ENCODE measurements around the gene ZMYND10.

ZMYND10 gene

DNA sequence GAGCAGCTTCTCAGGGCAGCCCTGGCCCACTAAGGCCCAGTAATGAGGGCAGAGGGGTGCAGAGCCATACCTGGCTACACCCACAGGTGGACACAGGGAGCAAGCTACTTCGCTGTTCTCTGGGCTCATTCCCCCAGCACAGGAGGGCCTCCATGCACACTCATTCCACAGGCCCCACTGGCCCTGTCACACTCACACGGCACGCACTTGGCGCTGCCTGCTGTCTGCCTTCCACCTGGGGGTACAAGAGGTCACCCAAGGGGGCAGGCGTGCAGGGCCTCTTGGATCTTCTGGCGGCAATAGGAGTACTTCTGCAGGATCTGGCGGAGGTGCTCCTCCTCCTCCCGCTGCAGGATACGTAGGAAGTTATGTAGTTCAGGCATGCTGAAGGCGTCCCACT is 15.2 kb downstream of the ZMYND10 start:
- Histone ChIP-seq H3K27ac (ENCODE audit: low read depth, low read length) (no peak overlapping the region), H3K9me3 (ENCODE audit: low read length) (no peaks in the 10 kb centered on the region), H3K4me1 (ENCODE audit: insufficient read depth, low read length) (peaks cover 29% of the 10 kb centered on the region), H3K9ac (ENCODE audit: low read length) (no peak overlapping the region), H3K4me3 (ENCODE audit: low read depth in 1 of 2, low read length in 2 of 2) (no peak overlapping the region), H3K36me3 (ENCODE audit: insufficient read depth, low read length) (peaks cover 47% of the 10 kb centered on the region), H3K27me3 (ENCODE audit: control insufficient read depth in 1 of 2, insufficient read depth in 2 of 2, low read length in 2 of 2) (no peaks in the 10 kb centered on the region)

DNA sequence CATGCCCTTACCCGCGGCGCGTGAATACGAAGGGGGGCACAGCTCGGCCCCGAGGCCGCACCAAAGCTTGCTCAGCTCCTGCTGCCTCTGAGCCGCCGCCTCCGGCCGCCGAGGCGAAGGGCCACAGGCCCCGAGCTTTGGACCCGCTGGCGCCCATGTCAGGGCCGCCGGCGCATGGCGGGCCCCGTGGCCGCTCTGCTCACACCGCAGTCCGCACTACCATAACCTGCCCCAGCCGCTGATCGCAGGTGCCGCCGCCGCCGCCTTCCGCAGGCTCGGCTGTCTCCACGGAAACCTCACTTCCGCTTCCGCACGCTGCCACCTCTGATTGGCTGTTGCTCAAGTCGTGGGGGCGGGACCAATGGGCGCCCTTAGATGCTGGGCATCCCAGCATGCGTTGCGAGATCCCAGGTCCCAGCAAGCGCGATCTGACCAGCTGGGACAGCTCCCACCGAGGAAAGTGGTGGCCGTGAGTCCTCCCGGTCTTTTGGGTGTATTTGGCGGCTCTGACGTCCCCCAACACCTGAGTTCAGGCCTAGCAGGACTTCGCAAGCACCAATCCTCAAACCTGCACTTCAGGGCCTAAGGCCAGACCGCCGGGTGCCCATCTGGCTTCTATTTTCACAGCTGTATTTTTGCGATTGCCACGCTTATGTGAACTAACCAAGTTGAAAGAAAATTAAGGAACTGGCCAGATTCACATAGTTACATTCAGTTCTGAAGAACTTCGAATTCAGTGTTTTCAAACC is 17.4 kb downstream of the ZMYND10 start, which contains the start of gene TUSC2:
TSS of gene TUSC2 (minus strand) at position 281 of the 749 bp plus-strand sequence. CDS start at position 157, 124 bp downstream.
- H3K4me1 ChIP-seq (ENCODE audit: insufficient read depth, low read length), result peaks cover 25% of the 10 kb centered on the region
- no peaks in the 10 kb centered on the region for H3K9me3 ChIP-seq (ENCODE audit: low read length)
- H3K36me3 ChIP-seq (ENCODE audit: insufficient read depth, low read length), result peaks cover 44% of the 10 kb centered on the region
- H3K27ac ChIP-seq (ENCODE audit: low read depth, low read length), result peak within 1 kb of the TSS; percentile 83
- peak within 1 kb of the TSS; percentile 78 for H3K9ac ChIP-seq (ENCODE audit: low read length)
- H3K27me3 ChIP-seq (ENCODE audit: control insufficient read depth in 1 of 2, insufficient read depth in 2 of 2, low read length in 2 of 2), result no peaks in the 10 kb centered on the region
- H3K4me3 ChIP-seq (ENCODE audit: low read depth in 1 of 2, low read length in 2 of 2), result peak within 1 kb of the TSS; percentile 86 to 91

DNA sequence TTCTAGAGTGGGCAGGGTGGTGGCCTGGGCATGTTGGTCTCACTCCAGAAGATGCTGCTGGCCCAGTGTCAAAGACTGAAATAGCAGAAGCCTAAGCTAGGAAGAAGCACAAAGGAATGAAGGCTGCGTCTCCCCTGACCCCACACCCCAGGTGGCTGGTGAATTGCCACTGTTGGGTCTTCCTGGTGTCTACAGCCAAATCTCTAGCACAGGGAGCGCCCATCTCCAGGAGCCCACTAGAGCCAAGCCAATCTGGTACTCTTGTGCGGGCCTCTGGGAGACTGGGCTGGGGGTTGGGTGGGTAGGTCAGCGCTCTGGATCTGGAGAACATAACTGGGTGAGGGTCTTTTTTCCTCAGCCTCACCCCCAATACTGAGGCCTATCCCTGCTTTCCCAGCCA is 18.4 kb downstream of the ZMYND10 start:
- no peaks in the 10 kb centered on the region for H3K27me3 ChIP-seq (ENCODE audit: control insufficient read depth in 1 of 2, insufficient read depth in 2 of 2, low read length in 2 of 2)
- H3K4me1 ChIP-seq (ENCODE audit: insufficient read depth, low read length), result peaks cover 31% of the 10 kb centered on the region
- H3K4me3 ChIP-seq (ENCODE audit: low read depth in 1 of 2, low read length in 2 of 2), result peak overlapping the region; percentile 86 to 91
- H3K36me3 ChIP-seq (ENCODE audit: insufficient read depth, low read length), result peaks cover 39% of the 10 kb centered on the region
- H3K27ac ChIP-seq (ENCODE audit: low read depth, low read length), result no peak overlapping the region
- no peaks in the 10 kb centered on the region for H3K9me3 ChIP-seq (ENCODE audit: low read length)
- H3K9ac ChIP-seq (ENCODE audit: low read length), result peak overlapping the region; percentile 78

DNA sequence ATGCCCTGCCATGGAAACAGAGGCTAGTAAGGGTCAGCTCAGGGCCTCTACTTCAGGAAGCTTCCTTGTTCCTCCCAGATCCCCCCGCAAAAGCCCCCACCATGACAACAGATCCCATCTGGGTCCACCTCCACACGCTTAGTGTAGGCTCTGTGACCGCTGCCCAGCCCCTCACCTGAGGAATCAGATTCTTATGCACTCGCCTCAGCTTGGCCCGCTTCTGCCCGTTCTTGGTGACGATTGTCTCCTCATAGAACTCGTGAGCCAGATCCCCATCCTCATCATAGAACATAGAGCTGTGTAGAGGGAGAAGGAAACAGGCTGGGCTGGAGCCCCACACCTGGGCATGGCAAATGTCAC is 19.4 kb downstream of the ZMYND10 start:
- Histone ChIP-seq H3K4me3 (ENCODE audit: low read depth in 1 of 2, low read length in 2 of 2) (no peak overlapping the region), H3K4me1 (ENCODE audit: insufficient read depth, low read length) (peaks cover 34% of the 10 kb centered on the region)

DNA sequence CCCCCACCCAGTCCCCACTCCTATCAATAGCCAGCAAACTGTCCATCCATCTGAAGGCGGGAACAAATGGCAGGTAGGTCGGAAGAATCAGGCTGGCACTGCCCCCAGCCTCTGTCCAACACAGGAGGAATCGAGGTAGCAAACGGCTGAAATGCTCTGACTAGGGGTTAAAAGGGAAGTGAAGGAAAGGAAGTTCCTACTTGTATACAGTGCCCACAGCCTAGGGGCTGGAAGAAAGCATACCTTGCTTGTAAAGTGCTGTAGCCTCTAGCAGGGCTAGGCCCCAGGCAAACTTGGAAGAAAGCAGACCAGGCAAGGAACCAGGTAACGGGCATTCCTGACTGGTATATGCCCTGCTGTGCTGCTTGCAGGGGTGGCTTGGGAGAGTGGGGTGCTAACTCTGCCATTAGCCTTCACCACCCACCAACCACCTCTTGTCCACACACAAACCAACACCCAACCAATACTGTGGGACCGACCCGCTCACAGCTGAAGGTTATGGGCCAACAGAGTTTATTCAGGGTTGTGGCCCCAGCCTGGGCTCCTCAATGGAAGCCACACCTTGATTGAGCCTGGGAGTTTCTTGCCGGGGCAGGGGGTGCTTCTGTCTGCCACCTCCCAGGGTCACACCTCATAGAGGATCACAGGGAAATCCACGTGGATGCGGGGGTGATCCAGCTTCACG is 19.9 kb downstream of the ZMYND10 start:
- Histone ChIP-seq H3K36me3 (ENCODE audit: insufficient read depth, low read length) (peaks cover 24% of the 10 kb centered on the region), H3K27me3 (ENCODE audit: control insufficient read depth in 1 of 2, insufficient read depth in 2 of 2, low read length in 2 of 2) (no peaks in the 10 kb centered on the region), H3K9ac (ENCODE audit: low read length) (no peak overlapping the region), H3K27ac (ENCODE audit: low read depth, low read length) (no peak overlapping the region), H3K9me3 (ENCODE audit: low read length) (no peaks in the 10 kb centered on the region), H3K4me3 (ENCODE audit: low read depth in 1 of 2, low read length in 2 of 2) (no peak overlapping the region), H3K4me1 (ENCODE audit: insufficient read depth, low read length) (peaks cover 34% of the 10 kb centered on the region)

More for the DNA sequence above, 19.4 kb downstream of the ZMYND10 start:
- no peaks in the 10 kb centered on the region for H3K27me3 ChIP-seq (ENCODE audit: control insufficient read depth in 1 of 2, insufficient read depth in 2 of 2, low read length in 2 of 2)
- peaks cover 30% of the 10 kb centered on the region for H3K36me3 ChIP-seq (ENCODE audit: insufficient read depth, low read length)
- no peaks in the 10 kb centered on the region for H3K9me3 ChIP-seq (ENCODE audit: low read length)
- H3K9ac ChIP-seq (ENCODE audit: low read length), result no peak overlapping the region
- H3K27ac ChIP-seq (ENCODE audit: low read depth, low read length), result no peak overlapping the region

DNA sequence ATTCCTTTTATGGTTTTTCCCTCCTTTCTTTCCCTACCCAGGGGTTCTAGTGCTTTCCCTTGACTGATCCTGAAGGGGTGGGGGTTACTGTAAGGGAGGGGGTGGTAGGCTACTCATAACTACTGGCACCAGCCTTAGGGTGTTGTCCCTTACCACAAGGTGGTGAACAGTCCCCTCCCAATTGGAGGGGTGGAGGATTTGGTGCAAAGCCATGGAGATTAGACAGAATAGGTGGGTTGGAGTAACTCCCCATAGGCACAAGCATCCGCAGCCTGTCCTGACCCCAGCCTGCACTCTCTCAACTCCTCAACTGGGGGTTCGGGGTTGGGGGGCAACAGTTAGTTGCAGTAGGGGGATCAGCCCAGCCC is 20.4 kb downstream of the ZMYND10 start:
- H3K36me3 ChIP-seq (ENCODE audit: insufficient read depth, low read length), result peaks cover 19% of the 10 kb centered on the region
- no peak overlapping the region for H3K9ac ChIP-seq (ENCODE audit: low read length)
- peaks cover 39% of the 10 kb centered on the region for H3K4me1 ChIP-seq (ENCODE audit: insufficient read depth, low read length)
- no peaks in the 10 kb centered on the region for H3K27me3 ChIP-seq (ENCODE audit: control insufficient read depth in 1 of 2, insufficient read depth in 2 of 2, low read length in 2 of 2)
- H3K4me3 ChIP-seq (ENCODE audit: low read depth in 1 of 2, low read length in 2 of 2), result no peak overlapping the region
- H3K9me3 ChIP-seq (ENCODE audit: low read length), result no peaks in the 10 kb centered on the region
- H3K27ac ChIP-seq (ENCODE audit: low read depth, low read length), result no peak overlapping the region

DNA sequence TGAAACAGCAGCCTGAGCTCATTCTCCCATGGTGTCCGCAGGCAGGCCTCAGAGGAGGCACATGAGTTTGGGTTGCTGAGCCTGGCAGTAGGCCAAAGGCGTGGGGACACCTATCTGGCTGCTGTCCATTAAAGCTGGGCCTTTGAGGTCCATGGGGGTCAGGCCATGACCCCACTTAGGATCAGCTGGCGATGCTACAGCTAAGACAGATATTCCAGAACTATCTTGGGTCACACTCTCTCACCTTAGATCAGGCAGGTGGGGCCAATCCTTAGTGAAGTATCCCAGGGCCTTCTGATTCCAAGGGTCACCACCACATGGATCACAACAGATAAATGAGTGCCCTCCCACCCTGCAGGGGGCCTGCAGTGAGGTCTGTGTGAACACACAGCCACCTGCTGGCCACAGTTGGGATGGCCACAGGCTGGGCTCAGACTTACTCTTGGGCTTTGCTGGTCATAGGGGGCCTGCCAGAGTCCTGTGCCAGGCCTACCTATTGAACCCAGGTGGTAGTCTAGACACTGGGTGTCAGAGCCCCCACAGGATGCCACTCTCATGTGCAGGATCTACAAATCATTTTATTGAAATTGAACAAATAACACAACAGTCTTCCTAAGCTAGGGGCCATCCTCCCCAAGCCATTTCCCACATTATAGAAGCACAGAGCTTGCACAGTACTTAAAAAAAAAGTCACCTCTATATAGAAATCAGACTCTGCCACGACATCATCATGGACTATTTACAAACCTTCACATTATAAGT is 21.0 kb downstream of the ZMYND10 start:
- peaks cover 15% of the 10 kb centered on the region for H3K36me3 ChIP-seq (ENCODE audit: insufficient read depth, low read length)
- H3K27ac ChIP-seq (ENCODE audit: low read depth, low read length), result peak overlapping the region; percentile 38
- H3K27me3 ChIP-seq (ENCODE audit: control insufficient read depth in 1 of 2, insufficient read depth in 2 of 2, low read length in 2 of 2), result no peaks in the 10 kb centered on the region
- H3K9ac ChIP-seq (ENCODE audit: low read length), result no peak overlapping the region
- H3K9me3 ChIP-seq (ENCODE audit: low read length), result no peaks in the 10 kb centered on the region
- no peak overlapping the region for H3K4me3 ChIP-seq (ENCODE audit: low read depth in 1 of 2, low read length in 2 of 2)
- peaks cover 45% of the 10 kb centered on the region for H3K4me1 ChIP-seq (ENCODE audit: insufficient read depth, low read length)

DNA sequence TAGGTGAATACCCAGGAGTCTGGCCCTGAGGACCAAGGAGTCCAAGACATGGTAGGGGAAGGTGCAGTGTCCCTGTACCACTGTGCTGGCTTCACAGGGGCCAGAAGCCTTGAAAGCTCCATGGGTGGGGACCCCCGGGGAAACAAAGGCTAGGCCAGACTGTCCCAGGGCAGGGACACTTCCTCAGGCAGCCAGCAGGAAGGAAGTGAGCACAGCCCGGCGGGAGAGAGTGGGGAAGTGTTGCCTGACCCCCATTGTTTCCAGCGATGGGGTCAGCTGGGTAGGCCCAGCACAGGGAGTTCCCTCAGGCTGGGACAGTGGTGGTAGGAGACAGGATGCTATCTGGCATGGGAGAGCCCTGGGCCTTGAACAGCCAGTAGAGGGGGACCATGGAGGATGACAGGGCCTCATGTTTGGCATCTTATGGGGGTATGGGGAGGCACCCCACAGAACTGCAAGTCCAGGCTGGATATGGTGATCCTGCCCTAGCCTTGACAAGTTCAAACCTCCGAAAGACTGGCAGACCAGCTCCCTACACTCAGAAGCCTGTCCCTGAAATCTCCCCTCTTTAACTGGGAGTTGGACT is 21.8 kb downstream of the ZMYND10 start:
- Histone ChIP-seq H3K36me3 (ENCODE audit: insufficient read depth, low read length) (peaks cover 19% of the 10 kb centered on the region), H3K9me3 (ENCODE audit: low read length) (no peaks in the 10 kb centered on the region), H3K9ac (ENCODE audit: low read length) (no peak overlapping the region), H3K4me3 (ENCODE audit: low read depth in 1 of 2, low read length in 2 of 2) (no peak overlapping the region), H3K27me3 (ENCODE audit: control insufficient read depth in 1 of 2, insufficient read depth in 2 of 2, low read length in 2 of 2) (no peaks in the 10 kb centered on the region), H3K27ac (ENCODE audit: low read depth, low read length) (peak overlapping the region; percentile 38), H3K4me1 (ENCODE audit: insufficient read depth, low read length) (peaks cover 52% of the 10 kb centered on the region)

DNA sequence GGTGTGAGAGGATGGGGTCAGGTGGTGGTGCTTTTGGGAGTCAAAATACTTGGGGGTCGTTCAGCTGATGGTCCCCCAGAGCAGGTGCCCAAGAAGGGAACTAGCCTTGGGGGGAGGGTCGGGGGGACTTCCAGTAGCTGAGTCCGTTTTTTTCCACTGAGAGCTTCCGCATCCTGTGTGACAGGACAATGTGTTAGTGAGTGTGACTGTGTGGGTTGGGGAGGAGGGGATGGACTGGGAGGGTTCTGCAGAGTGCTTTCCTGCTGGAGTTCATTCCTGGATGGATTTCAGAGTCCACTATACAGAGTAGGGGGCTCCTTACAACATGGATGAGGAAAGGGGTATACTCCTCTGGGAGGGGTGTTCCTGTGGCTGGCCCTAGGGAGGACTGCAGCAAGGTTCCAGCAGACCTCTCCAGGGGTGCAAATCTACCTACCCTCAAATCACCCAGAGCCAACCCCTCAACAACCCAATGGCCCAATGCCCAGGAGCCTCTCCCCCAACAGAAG is 22.4 kb downstream of the ZMYND10 start:
- no peaks in the 10 kb centered on the region for H3K27me3 ChIP-seq (ENCODE audit: control insufficient read depth in 1 of 2, insufficient read depth in 2 of 2, low read length in 2 of 2)
- no peak overlapping the region for H3K4me3 ChIP-seq (ENCODE audit: low read depth in 1 of 2, low read length in 2 of 2)
- H3K36me3 ChIP-seq (ENCODE audit: insufficient read depth, low read length), result peaks cover 25% of the 10 kb centered on the region
- peaks cover 53% of the 10 kb centered on the region for H3K4me1 ChIP-seq (ENCODE audit: insufficient read depth, low read length)
- no peaks in the 10 kb centered on the region for H3K9me3 ChIP-seq (ENCODE audit: low read length)
- no peak overlapping the region for H3K9ac ChIP-seq (ENCODE audit: low read length)
- H3K27ac ChIP-seq (ENCODE audit: low read depth, low read length), result no peak overlapping the region

DNA sequence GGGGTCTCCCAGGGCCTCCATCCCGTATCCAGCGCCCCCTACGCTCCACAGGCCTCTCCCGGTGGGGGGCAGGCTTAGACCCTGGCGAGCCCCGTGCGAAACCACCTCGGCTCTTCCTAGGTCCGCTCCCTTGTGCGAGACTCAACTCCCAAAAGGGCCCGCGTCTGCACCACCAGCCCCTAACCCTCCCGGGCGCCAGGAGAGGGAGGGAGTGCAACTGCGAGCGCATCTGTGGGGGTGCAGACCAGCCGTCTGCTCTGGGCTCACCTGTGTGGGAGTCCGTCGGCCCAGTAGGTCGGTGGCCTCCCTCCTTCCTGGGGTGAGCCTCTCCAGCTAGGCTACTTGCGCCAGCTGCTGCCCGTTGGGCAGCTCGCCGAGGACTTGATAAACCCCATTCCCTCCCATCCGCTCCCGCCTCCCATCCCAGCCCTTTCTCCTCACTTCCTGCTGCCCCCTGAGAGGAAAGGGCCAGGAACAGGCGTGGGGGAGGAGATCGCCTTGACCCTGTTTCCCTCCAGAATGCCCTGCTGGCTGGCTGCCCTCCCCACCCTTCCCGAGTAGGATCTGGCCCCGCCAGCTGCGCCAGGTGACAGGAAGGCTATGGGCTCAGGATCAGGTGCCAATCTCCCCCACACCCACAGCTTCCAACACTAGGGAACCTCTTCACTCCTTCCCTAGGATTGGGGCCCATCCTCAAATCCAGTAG is 23.0 kb downstream of the ZMYND10 start, which contains the start of gene HYAL2:
TSS of gene HYAL2 (minus strand) at position 360 of the 706 bp plus-strand sequence. CDS start 2,256 bp downstream, outside the sequence.
- H3K9ac ChIP-seq (ENCODE audit: low read length), result peak within 1 kb of the TSS; percentile 57
- H3K27me3 ChIP-seq (ENCODE audit: control insufficient read depth in 1 of 2, insufficient read depth in 2 of 2, low read length in 2 of 2), result no peaks in the 10 kb centered on the region
- peak within 1 kb of the TSS; percentile 83 for H3K27ac ChIP-seq (ENCODE audit: low read depth, low read length)
- no peaks in the 10 kb centered on the region for H3K9me3 ChIP-seq (ENCODE audit: low read length)
- H3K4me3 ChIP-seq (ENCODE audit: low read depth in 1 of 2, low read length in 2 of 2), result peak within 1 kb of the TSS; percentile 74 to 91
- H3K36me3 ChIP-seq (ENCODE audit: insufficient read depth, low read length), result peaks cover 29% of the 10 kb centered on the region
- H3K4me1 ChIP-seq (ENCODE audit: insufficient read depth, low read length), result peaks cover 54% of the 10 kb centered on the region
